Measurements from ENCODE around the gene TMEM92.

TMEM92 gene

GRCh38 chr17:50273654-50274040 lies 619 bp upstream of the TMEM92 start:
- CTCF ChIA-PET = interaction anchor here (1.0 to 2.7 kb wide), 6 partner anchors 23 to 104 kb away, joined by 3 to 10 read pairs (median 4); partner anchors contain the start of gene COL1A1
- POLR2A ChIA-PET = interaction anchor here (1.0 to 1.6 kb wide), 2 partner anchors 18 to 73 kb away, joined by 3 read pairs; no protein-coding TSS in a partner anchor
- TF ChIP-seq FOXK2 (IDR thresholded peaks at IDR 0.05) = no peak
- no peak for TF ChIP-seq HDGF (IDR thresholded peaks at IDR 0.05; ENCODE audit: borderline replicate concordance)
- no peak for TF ChIP-seq CTBP1 (IDR thresholded peaks at IDR 0.05; ENCODE audit: borderline replicate concordance)
- TF ChIP-seq LEF1 (IDR thresholded peaks at IDR 0.05; ENCODE audit: borderline replicate concordance) = no peak
- TF ChIP-seq NFRKB (IDR thresholded peaks at IDR 0.05) = no peak
- TF ChIP-seq FOXA1 (IDR thresholded peaks at IDR 0.05) = no peak
- TF ChIP-seq L3MBTL2 (conservative IDR thresholded peaks at IDR 0.05) = no peak
- no peak for TF ChIP-seq FOXM1 (IDR thresholded peaks at IDR 0.05; ENCODE audit: borderline replicate concordance)
- TF ChIP-seq SP1 (IDR thresholded peaks at IDR 0.05) = no peak
- TF ChIP-seq ELF4 (IDR thresholded peaks at IDR 0.05) = no peak
- TF ChIP-seq ARNT (IDR thresholded peaks at IDR 0.05) = no peak
- no peak for TF ChIP-seq TARDBP (IDR thresholded peaks at IDR 0.05)
- TF ChIP-seq PKNOX1 (IDR thresholded peaks at IDR 0.05) = no peak
- no peak for TF ChIP-seq BHLHE40 (IDR thresholded peaks at IDR 0.05; ENCODE audit: borderline replicate concordance)
- TF ChIP-seq SUZ12 (IDR thresholded peaks at IDR 0.05) = no peak
- no peak for TF ChIP-seq ZNF384 (IDR thresholded peaks at IDR 0.05)
- no peak for DNase-seq (ENCODE audit: extremely low spot score)

DNA sequence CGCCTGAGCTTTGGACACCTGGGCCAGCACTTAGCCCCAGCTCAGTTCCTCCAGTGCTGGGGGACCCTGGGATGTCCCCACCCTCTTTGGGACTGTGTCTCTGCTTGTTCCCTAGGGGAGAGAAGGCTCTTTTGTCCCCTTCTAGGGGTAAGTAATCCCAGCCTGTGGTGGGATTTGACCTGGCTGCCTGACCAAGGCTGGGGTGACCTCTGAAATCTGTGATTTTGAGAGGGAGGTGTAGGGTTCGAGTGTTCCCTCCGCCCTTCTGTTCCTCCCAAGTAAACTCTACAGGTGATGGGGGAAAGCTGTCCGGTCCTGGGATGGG lies 593 bp downstream of the TMEM92 start:
- CTCF ChIA-PET = interaction anchor here (0.6 to 2.7 kb wide), 7 partner anchors 19 to 105 kb away, joined by 3 to 10 read pairs (median 4); partner anchors contain the start of gene COL1A1
- no peak for DNase-seq (ENCODE audit: extremely low spot score)
- no peak for TF ChIP-seq NFRKB (IDR thresholded peaks at IDR 0.05)
- no peak for TF ChIP-seq FOXA1 (IDR thresholded peaks at IDR 0.05)
- no peak for TF ChIP-seq LEF1 (IDR thresholded peaks at IDR 0.05; ENCODE audit: borderline replicate concordance)
- no peak for TF ChIP-seq L3MBTL2 (conservative IDR thresholded peaks at IDR 0.05)
- no peak for TF ChIP-seq HDGF (IDR thresholded peaks at IDR 0.05; ENCODE audit: borderline replicate concordance)
- no peak for TF ChIP-seq BHLHE40 (IDR thresholded peaks at IDR 0.05; ENCODE audit: borderline replicate concordance)
- no peak for TF ChIP-seq ZNF384 (IDR thresholded peaks at IDR 0.05)
- no peak for TF ChIP-seq CTBP1 (IDR thresholded peaks at IDR 0.05; ENCODE audit: borderline replicate concordance)
- TF ChIP-seq ELF4 (IDR thresholded peaks at IDR 0.05) = no peak
- TF ChIP-seq SUZ12 (IDR thresholded peaks at IDR 0.05) = no peak
- no peak for TF ChIP-seq TARDBP (IDR thresholded peaks at IDR 0.05)
- no peak for TF ChIP-seq PKNOX1 (IDR thresholded peaks at IDR 0.05)
- no peak for TF ChIP-seq ARNT (IDR thresholded peaks at IDR 0.05)
- TF ChIP-seq FOXM1 (IDR thresholded peaks at IDR 0.05; ENCODE audit: borderline replicate concordance) = no peak
- TF ChIP-seq SP1 (IDR thresholded peaks at IDR 0.05) = no peak
- no peak for TF ChIP-seq FOXK2 (IDR thresholded peaks at IDR 0.05)
- POLR2A ChIA-PET = interaction anchor here (1.0 to 1.6 kb wide), 2 partner anchors 17 to 123 kb away, joined by 3 read pairs; no protein-coding TSS in a partner anchor

DNA sequence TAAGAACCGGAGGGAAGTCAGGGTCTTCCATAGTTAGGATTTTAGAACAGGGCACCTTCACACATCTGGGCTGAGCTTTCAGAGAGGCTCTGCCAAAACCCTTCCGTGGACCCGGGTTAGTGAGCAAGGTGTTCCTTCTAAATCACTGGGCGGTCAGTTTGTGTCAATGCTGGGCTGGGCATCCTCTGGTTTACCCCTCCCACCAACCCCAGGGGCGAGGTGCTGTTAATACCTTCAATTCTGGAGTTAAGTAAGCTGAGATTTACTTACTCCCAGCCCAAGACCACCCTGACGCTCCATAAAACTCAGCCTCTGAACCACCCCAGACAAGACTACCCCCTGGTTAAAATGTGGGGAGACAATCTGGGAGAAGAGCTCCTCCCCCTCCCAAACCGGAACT lies 1.0 kb downstream of the TMEM92 start:
- no peak for DNase-seq (ENCODE audit: extremely low spot score)
- ChIA-PET CTCF (interaction anchor here (0.7 to 2.7 kb wide), 4 partner anchors 22 to 784 kb away, joined by 3 to 10 read pairs (median 4); partner anchors contain the start of gene COL1A1), POLR2A (interaction anchor here (1.0 kb wide), 1 partner anchor 124 kb away, joined by 3 read pairs; no protein-coding TSS in a partner anchor)
- TF ChIP-seq FOXM1 (IDR thresholded peaks at IDR 0.05; ENCODE audit: borderline replicate concordance) (no peak), PKNOX1 (IDR thresholded peaks at IDR 0.05) (no peak), ELF4 (IDR thresholded peaks at IDR 0.05) (no peak), SUZ12 (IDR thresholded peaks at IDR 0.05) (no peak), TARDBP (IDR thresholded peaks at IDR 0.05) (no peak), L3MBTL2 (conservative IDR thresholded peaks at IDR 0.05) (no peak), FOXA1 (IDR thresholded peaks at IDR 0.05) (no peak), CTBP1 (IDR thresholded peaks at IDR 0.05; ENCODE audit: borderline replicate concordance) (no peak)

DNA sequence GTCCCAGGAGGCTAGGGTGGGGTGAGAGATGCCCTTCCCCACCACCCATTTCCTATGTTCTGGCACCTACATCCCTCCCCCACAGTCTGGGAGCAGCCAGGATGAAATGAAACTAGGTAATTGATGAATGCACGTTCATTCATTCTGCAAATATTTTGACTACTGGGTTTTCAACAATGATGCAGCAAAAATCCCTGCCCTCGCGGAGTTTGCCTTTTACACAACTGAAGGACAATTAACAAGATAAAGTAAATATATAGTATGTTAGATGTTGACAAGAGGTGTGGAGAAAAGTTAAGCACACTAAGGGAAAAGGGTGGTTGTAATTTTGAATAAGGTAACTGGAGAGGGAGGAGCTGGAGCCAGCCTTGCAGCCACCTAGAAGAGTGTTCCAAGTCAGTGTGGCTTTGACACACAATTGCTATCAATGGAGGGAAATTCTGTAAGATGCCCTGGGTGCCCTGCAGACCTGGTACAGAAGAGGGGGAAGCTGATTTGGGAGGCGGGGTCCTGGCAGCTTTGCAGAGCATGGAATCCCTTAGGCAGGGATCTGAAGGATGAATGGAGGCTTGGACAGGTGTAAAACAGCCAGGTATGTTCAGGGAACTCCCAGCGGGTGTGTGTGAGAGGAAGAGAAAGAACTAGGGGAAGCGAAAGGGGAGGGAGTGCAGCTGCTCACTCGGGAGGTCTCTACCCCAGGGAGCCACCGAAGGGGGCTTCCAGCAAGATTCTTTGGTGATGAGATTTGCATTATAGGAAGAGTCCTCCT lies 2.5 kb downstream of the TMEM92 start:
- POLR2A ChIA-PET = no interaction called here
- CTCF ChIA-PET = interaction anchor here (1.2 kb wide), 1 partner anchor 83 kb away, joined by 3 read pairs; no protein-coding TSS in a partner anchor
- no peak for DNase-seq (ENCODE audit: extremely low spot score)
- TF ChIP-seq PKNOX1 (IDR thresholded peaks at IDR 0.05) = no peak
- no peak for TF ChIP-seq FOXK2 (IDR thresholded peaks at IDR 0.05)
- TF ChIP-seq CTBP1 (IDR thresholded peaks at IDR 0.05; ENCODE audit: borderline replicate concordance) = no peak
- no peak for TF ChIP-seq ZNF384 (IDR thresholded peaks at IDR 0.05)
- no peak for TF ChIP-seq FOXM1 (IDR thresholded peaks at IDR 0.05; ENCODE audit: borderline replicate concordance)
- TF ChIP-seq LEF1 (IDR thresholded peaks at IDR 0.05; ENCODE audit: borderline replicate concordance) = no peak

DNA sequence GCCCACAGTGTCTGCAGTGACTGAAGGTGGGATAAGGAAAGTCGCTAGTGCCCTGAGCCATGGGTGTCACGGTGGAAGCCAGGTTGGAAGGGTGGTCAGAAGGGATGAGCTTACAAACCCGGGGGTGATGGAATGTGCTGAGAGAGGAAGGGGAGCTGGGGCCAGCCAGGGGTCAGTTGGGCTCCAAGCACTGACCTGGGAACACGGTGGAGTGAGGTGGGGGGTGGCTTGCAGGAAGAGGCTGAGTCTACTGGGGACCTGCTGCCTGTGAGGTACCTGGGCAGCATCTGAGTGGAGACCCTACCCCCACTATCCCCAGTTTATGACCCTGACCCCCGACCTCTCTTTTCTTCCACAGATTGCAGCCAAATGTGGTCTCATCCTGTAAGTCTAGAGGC lies 3.1 kb downstream of the TMEM92 start:
- no peak for DNase-seq (ENCODE audit: extremely low spot score)
- TF ChIP-seq LEF1 (IDR thresholded peaks at IDR 0.05; ENCODE audit: borderline replicate concordance) (no peak), CTBP1 (IDR thresholded peaks at IDR 0.05; ENCODE audit: borderline replicate concordance) (no peak), FOXA1 (IDR thresholded peaks at IDR 0.05) (no peak), ZNF384 (IDR thresholded peaks at IDR 0.05) (no peak), L3MBTL2 (conservative IDR thresholded peaks at IDR 0.05) (no peak), PKNOX1 (IDR thresholded peaks at IDR 0.05) (no peak), TARDBP (IDR thresholded peaks at IDR 0.05) (no peak), ELF4 (IDR thresholded peaks at IDR 0.05) (no peak), FOXM1 (IDR thresholded peaks at IDR 0.05; ENCODE audit: borderline replicate concordance) (no peak), FOXK2 (IDR thresholded peaks at IDR 0.05) (no peak), BHLHE40 (IDR thresholded peaks at IDR 0.05; ENCODE audit: borderline replicate concordance) (no peak), ARNT (IDR thresholded peaks at IDR 0.05) (no peak), NFRKB (IDR thresholded peaks at IDR 0.05) (no peak), HDGF (IDR thresholded peaks at IDR 0.05; ENCODE audit: borderline replicate concordance) (no peak), SP1 (IDR thresholded peaks at IDR 0.05) (no peak), SUZ12 (IDR thresholded peaks at IDR 0.05) (no peak)
- ChIA-PET POLR2A (no interaction called here), CTCF (interaction anchor here (1.1 to 1.2 kb wide), 2 partner anchors 56 to 84 kb away, joined by 3 read pairs; no protein-coding TSS in a partner anchor)

Data from HEK293T (cell line).